HG03521 (cell line): ENCODE results near the gene EIF3A.
"Not testable (repeated sequence)": the region's sequence is repeated elsewhere in the genome, so short reads cannot be mapped to it uniquely, and the experiment has no call there.

ENCODE experiments used
- ATAC-seq: cut with Tn5 transposase; IDR thresholded peaks from one replicate; pipeline ENCODE4 v1.9.1; 2021; ENCODE audit warnings: mild to moderate bottlenecking, moderate library complexity; ENCODE audit not compliant: unreplicated experiment

The EIF3A gene

DNA sequence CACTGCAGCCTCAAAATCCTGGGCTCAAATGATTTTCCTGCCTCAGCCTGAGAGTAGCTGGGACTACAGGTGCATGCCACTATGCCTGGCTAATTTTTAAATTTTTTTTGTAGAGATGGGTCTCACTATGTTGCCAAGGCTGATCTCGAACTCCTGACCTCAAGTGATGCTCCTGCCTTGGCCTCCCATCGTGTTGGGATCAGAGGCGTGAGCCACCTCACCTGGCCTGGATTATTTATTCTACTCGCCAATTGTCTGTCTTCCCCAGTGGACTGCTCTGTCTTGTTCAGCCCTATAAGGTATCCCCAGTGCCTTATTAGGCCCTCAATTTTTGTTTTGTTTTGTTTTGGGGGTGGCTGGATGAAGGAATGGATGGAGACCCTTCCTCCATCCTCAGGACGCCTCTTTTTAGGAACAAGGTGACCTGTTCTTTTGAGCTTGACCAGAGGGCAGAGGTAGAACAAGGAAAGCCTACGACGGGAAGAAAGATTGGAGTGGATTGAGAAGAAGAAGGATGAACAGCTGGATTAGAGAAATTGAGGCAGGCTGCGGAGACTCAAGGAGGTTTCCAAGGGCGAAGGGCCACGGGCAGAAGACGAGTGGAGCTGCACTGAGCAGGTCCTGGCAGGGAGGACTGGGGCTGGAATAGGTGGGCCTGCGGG lies 22.8 kb upstream of the EIF3A start:
- no peak for ATAC-seq

DNA sequence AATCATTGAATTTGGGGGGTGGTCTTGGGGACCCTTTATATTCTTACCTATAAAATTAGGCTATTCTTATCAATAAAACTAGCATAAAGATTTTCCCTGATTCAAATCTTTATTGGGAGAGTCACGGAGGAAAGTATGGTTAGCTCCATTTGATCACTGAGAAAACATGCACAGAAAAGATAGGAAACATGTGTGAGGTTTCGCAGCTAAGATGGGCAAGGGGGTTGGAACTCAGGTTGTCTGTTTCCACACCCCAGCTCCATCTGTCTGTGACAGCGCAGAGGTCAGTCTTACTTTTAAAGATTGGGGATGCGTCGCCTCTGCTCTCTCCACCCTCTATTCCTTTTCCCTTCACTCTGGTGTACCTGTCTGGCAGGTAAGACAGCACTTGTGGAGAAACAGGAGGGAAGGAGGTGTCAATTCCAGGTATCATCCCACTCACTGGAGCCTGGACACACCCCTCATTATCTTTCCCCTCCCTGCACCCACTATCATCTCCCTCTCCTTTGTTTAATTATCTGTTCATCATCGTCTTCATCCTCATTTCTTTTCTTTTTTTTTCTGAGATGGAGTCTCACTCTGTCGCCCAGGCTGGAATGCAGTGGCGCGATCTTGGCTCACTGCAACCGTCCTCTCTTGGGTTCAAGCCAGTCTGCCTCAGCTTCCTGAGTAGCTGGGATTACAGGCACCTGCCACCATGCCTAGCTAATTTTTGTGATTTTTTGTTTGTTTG lies 20.9 kb upstream of the EIF3A start:
- no peak for ATAC-seq

- ATAC-seq = no peak
Measured at GRCh38 chr10:119100434-119101238, 20.0 kb upstream of the EIF3A start.

GRCh38 chr10:119098576-119098975 lies 18.0 kb upstream of the EIF3A start:
- ATAC-seq = no peak

DNA sequence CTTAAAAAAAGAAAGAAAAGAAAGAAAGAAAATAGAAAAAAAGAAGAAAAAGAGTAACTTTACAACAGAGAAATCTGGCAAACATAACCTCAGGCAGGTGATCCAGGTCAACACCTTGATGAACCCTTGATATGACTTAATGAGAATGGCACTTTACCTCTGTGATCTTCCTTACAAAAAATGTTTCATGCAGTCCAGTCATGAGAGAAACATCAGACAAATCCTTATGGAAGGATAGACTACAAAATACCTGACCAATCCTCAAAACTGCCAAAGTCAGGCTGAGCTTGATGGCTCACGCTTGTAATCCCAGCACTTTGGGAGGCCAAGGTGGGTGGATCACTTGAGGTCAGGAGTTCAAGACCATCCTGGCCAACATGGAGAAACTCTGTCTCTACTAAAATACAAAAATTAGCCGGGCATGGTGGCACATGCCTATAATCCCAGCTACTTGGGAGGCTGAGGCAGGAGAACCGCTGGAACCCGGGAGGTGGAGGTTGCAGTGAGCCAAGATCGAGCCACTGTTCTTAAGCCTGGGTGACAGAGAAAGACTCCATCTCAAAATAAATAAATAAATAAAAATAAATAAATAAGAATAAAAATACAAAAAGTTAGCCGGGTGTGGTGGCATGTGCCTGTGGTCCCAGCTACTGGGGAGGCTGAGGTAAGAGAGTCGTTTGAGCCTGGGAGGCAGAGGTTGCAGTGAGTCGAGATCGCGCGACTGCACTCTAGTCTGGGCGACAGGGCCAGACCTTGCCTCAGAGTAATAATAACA lies 16.2 kb upstream of the EIF3A start:
- ATAC-seq = not testable (repeated sequence)

DNA sequence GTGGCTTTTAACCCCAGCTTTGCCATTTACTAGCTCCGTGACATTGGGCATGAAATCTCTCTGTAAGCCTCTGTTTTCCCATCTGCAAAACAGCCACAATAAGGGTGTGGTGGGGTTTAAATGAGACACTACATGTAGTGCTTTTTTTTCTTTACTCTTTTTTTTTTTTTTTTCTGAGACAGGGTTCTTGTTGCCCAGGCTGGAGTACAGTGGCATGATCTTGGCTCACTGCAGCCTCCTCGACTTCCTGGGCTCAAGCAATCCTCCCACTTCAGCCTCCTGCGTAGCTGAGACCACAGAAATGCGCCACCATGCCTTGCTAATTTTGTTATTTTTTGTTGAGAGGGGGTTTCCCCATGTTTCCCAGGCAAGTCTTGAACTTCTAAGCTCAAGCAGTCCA lies 15.0 kb upstream of the EIF3A start:
- ATAC-seq = no peak

- ATAC-seq = no peak
Measured at GRCh38 chr10:119090968-119091367, 10.4 kb upstream of the EIF3A start.

DNA sequence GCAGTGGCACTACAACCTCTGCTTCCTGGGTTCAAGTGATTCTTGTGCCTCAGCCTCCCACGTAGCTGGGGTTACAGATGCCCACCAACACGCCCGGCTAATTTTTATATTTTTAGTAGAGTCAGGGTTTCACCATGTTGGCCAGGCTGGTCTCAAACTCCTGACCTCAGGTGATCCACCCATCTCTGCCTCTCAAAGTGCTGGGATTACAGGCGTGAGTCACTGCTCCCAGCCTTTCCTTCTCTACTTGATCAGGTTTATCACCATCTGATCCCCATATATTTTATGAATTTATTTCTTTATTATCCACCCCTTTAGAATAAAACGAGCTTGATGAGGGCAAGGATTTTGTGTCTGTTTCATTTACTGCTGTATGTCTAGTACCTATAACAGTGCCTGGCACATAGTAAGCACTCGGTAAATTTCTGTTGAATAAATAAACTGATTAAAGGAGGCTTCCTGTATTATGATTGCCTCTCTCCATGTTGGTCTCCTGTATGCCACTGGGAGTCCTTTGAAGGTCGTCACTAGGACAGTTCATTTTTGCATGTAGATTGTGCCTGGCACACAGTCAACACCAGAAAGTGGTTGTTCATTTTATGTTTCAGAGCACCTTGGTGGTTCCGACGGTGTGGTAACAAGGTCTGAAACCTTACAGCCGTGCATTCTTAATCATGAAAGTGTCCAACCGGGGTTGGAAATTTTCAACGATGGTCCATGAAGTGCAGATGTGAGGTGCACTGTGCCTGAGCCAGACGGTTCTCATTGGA lies 9.6 kb upstream of the EIF3A start:
- ATAC-seq = no peak

DNA sequence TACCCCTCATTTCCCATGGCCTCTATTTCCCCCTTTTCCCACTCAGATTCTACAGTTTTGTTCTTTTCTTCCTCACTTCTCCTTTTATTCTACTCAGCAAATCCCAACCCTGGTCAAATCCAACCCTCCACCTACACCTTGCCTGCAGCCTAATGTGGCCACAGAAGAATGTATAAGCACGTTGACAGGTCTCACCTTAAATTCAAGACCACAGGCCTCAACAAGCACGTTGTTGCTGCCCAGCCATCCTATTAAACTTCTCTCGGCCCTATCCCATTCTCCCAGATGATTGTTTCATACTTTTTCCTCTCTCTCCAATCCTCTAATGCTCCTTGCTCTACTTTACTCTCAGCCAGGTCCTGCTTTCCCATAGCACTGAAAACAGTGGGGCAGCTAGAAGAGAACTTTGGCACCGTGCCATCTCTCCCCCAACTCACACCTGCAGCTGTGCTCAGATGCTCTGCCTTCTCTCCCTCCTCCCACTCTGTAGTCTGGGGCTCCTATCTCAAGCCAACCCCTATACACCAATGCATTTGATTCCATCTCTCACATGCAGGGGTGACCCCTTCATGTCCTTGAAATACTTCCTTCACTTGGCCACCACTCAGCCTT lies 6.8 kb upstream of the EIF3A start:
- no peak for ATAC-seq

DNA sequence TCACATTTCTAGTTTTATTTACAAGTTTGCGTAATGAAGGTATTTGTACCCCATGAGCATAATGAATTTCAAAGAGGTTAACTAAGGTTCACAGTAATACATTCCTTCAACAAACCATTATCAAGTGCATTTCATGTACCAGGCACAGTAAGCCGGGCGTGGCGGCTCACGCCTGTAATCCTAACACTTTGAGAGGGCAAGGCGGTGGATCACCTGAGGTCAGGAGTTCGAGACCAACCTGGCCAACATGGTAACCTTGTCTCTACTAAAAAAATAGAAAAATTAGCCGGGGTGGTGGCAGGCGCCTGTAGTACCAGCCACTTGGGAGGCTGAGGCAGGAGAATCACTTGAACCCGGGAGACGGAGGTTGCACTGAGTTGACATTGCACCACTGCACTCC lies 4.3 kb upstream of the EIF3A start:
- ATAC-seq = no peak

DNA sequence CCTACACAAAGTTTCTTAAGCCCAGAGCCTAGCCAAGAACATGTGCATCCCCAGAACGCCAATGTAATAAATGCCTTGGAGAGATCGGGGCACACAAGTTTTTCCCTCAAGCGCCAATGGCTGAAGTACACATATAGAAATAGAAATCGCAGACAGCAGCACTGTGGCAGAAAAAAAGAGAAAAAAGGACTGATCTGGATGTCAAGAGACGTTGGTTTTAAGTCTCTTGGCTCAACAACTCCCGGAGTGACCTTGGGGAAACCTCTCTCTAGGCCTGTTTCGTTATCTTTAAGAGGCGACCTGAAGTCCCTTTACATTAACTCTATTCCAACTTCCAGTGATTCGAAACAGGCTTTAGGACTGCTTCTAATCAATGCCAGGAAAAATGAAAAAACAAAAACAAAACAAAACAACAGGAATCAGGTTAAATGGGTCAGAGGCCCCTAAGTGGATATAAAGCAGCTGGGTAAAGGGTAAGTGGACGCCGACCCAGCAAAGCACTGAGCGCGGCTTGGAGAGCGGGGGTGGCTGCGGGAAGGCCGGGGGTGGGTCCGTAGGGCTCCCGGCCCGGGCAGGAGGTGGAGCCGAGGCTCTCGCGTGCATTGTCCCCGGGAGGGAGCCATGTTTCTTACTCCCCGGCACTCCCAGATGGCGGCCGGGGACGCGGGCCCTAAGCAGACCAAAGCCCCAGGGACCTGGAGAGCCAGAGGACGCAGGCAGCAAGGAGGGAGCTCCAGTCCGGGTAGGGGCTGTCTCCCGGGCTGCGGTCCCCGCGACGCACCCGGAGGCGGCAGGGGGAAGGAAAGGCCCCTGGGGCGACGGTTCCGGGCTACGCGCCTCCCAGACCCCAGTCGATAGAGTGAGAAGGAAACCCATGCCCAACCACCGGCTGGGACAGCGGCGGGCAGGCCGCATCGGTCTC lies 757 bp downstream of the EIF3A start:
- peak; percentile 47 for ATAC-seq

GRCh38 chr10:119078422-119079179 lies 2.0 kb downstream of the EIF3A start:
- no peak for ATAC-seq

GRCh38 chr10:119073584-119073983 lies 7.0 kb downstream of the EIF3A start:
- ATAC-seq = no peak

GRCh38 chr10:119070395-119071165 lies 10.0 kb downstream of the EIF3A start:
- no peak for ATAC-seq

DNA sequence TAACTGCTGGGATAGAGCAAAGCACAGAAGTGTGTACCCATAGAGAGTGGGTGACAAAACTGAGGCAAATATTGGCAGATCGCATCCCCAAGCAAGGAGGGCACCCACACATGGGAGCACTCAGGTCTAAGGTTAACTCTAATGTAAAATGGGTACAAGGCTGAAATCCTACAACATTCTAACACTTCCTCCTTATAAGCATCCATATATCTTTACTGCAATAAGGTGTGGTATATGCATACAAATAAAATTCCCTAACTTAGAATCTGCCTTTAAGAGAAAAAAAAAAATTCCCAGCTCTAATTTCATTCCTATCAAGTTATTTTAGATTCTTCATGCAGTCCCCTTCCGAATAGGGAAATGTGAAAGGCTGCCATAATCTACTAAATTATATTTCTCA lies 18.7 kb downstream of the EIF3A start:
- ATAC-seq = no peak

- no peak for ATAC-seq
Measured at GRCh38 chr10:119061352-119061751, 19.3 kb downstream of the EIF3A start.

GRCh38 chr10:119060107-119060506 lies 20.5 kb downstream of the EIF3A start:
- ATAC-seq = no peak
